Uterus (tissue), 2 donors: ENCODE measurements around the gene ZNF521.

ENCODE experiments used
- POLR2A ChIP-seq, 2 donors: fragments of 450-650 bp; IDR thresholded peaks; one replicate each; pipeline ENCODE4 v1.6.1; 2016; ENCODE audit warnings: antibody characterized with exemption in 2 of 2, mild to moderate bottlenecking in 1 of 2, moderate library complexity in 1 of 2
- TF ChIP-seq, protein P1 (sequence below), 4 experiments: fragments of 200-600 bp in 2 of 4; fragments of 450-650 bp in 2 of 4; sonication (generic) in 2 of 4; IDR thresholded peaks; one replicate each; pipeline ENCODE4 v1.5.1; 2016 to 2019; ENCODE audit warnings: antibody characterized with exemption in 4 of 4, mild to moderate bottlenecking in 2 of 4, moderate library complexity in 1 of 4

DNA sequence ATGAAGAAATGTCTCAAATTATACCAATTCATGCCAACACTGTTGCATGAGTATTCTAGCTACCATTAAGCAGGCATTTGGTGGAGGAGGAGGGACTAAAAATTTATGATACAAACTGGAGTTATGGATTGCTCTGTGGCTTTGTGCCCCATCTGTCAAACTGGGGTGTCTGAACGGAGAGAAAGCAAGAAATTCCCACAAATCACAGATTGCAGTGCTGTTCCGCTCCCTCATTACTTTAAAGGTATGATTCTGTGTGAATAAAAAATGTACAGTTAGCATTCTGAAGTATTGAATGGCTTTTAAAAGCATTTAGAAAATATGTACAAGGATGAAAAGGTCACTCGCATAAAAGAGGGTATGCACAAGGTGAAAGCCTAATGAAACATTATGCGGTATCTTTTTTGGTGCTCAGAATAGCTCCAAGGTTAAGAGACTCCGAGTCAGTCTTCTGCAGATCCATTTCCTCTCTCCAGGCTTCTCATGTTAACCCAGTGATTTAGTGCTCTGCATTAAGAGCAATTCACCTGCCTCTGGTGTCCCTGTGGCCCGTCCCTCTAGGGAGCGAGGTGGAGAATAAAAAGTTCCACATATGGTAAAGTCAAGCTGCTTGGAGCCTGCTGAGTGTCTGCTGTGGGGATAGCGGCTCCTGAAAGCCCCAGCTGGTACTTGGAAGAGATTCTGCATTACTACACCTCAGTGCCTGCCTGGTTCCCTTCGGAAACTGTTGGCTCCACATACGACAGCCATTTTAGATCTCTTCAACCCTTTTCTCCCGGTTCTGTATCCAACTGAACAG is 184.2 kb downstream of the ZNF521 start:
- TF ChIP-seq, protein P1, sequence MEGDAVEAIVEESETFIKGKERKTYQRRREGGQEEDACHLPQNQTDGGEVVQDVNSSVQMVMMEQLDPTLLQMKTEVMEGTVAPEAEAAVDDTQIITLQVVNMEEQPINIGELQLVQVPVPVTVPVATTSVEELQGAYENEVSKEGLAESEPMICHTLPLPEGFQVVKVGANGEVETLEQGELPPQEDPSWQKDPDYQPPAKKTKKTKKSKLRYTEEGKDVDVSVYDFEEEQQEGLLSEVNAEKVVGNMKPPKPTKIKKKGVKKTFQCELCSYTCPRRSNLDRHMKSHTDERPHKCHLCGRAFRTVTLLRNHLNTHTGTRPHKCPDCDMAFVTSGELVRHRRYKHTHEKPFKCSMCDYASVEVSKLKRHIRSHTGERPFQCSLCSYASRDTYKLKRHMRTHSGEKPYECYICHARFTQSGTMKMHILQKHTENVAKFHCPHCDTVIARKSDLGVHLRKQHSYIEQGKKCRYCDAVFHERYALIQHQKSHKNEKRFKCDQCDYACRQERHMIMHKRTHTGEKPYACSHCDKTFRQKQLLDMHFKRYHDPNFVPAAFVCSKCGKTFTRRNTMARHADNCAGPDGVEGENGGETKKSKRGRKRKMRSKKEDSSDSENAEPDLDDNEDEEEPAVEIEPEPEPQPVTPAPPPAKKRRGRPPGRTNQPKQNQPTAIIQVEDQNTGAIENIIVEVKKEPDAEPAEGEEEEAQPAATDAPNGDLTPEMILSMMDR (IDR thresholded peaks at IDR 0.05): no peak
- TF ChIP-seq POLR2A (IDR thresholded peaks at IDR 0.05): no peak
